MCF 10A (cell line): Measurements from ENCODE around the gene ARHGAP4. TPM values are rescaled to one million over a fixed set of nuclear protein-coding genes. Genes with fewer than 3 reads are reported as not detected.

Experiments used
- BruUV-seq: library from RNA; stranded (reverse); fragments of 400-500 nt; replicated peaks from 2 replicates; lab custom pipeline; 2021; lab: Mats Ljungman, UMichigan
- CTCF ChIA-PET: fragments of 300-600 bp; sonication (Branson Sonifier 250); formaldehyde crosslinking; extraction: SDS; loops from one replicate; lab custom pipeline; 2021; ENCODE audit warnings: antibody characterized with exemption, inconsistent platforms; lab: Yijun Ruan, JAX
- POLR2A ChIA-PET: fragments of 300-600, 350-650 bp; sonication (Branson Sonifier 250); formaldehyde crosslinking; extraction: SDS; loops from one replicate; lab custom pipeline; 2020; ENCODE audit warnings: antibody characterized with exemption, inconsistent platforms; lab: Yijun Ruan, JAX
- DNase-seq: peaks from one replicate; pipeline ENCODE4 v3.0.0-alpha.2; 2018; ENCODE audit not compliant: unreplicated experiment
- H3K27ac Mint-ChIP-seq: one replicate; pipeline ENCODE4 v1.8.0; 2022; ENCODE audit warnings: mild to moderate bottlenecking, low read depth, mixed read lengths; ENCODE audit not compliant: unreplicated experiment
- H3K27me3 Mint-ChIP-seq: one replicate; pipeline ENCODE4 v1.8.0; 2022; ENCODE audit warnings: mixed read lengths; ENCODE audit not compliant: insufficient read depth, unreplicated experiment
- H3K36me3 Mint-ChIP-seq: one replicate; pipeline ENCODE4 v1.8.0; 2022; ENCODE audit warnings: mild to moderate bottlenecking, moderate library complexity, mixed read lengths; ENCODE audit not compliant: insufficient read depth, unreplicated experiment
- H3K4me1 Mint-ChIP-seq: one replicate; pipeline ENCODE4 v1.8.0; 2022; ENCODE audit warnings: mixed read lengths; ENCODE audit not compliant: insufficient read depth, unreplicated experiment
- H3K4me3 Mint-ChIP-seq: one replicate; pipeline ENCODE4 v1.8.0; 2022; ENCODE audit warnings: mild to moderate bottlenecking, moderate library complexity, mixed read lengths; ENCODE audit not compliant: unreplicated experiment
- H3K9me3 Mint-ChIP-seq: one replicate; pipeline ENCODE4 v1.8.0; 2022; ENCODE audit warnings: mixed read lengths; ENCODE audit not compliant: unreplicated experiment
- intact Hi-C: fragments of 100-400 bp; cut with micrococcal nuclease; formaldehyde crosslinking; loops from 2 replicates; pipeline ENCODE4 v1.14.1; 2022
- total RNA-seq: library from RNA; stranded (reverse); gene quantifications from 2 replicates; pipeline ENCODE4 v1.2.3, GENCODE V29; 2022
- TF ChIP-seq, protein P1 (sequence below): fragments of 200-600 bp; IDR thresholded peaks from one replicate; pipeline ENCODE4 v1.8.0; 2022; ENCODE audit warnings: antibody characterized with exemption, mild to moderate bottlenecking; ENCODE audit not compliant: unreplicated experiment

The ARHGAP4 gene
- total RNA-seq, 1 experiment from 2014 or later = 2.3 TPM

DNA sequence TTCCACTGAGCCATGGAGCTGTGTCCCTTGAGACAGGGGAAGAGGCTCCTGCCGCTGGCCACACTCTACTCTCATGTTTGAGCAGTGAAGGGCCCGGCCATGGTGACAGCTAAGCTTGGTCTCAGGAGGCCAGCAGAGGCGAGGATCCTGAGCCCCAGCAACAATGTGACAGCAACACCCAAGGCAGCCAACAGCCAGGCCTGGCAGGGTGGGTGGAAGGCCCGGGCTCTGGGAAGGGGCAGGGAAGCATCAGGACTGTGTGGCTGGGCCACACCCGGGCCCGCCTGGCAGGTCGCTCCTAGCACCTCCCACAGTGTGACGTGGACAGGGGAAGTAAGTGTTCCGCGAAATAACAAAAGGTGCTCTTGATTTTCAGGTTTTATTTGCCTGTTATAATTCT, 64.9 kb downstream of the ARHGAP4 start:
- intact Hi-C loops = no loop called here
- Mint-ChIP-seq H3K4me3 (no peak overlapping the region), H3K9me3 (peaks cover 6% of the 10 kb centered on the region), H3K27me3 (peaks cover 50% of the 10 kb centered on the region), H3K36me3 (peaks cover 7% of the 10 kb centered on the region), H3K4me1 (no peaks in the 10 kb centered on the region), H3K27ac (no peak overlapping the region)
- ChIA-PET POLR2A (no interaction called here), CTCF (interaction anchor here (0.7 kb wide), 1 partner anchor 850 kb away, joined by 4 read pairs; no protein-coding TSS in a partner anchor)
- TF ChIP-seq, protein P1, sequence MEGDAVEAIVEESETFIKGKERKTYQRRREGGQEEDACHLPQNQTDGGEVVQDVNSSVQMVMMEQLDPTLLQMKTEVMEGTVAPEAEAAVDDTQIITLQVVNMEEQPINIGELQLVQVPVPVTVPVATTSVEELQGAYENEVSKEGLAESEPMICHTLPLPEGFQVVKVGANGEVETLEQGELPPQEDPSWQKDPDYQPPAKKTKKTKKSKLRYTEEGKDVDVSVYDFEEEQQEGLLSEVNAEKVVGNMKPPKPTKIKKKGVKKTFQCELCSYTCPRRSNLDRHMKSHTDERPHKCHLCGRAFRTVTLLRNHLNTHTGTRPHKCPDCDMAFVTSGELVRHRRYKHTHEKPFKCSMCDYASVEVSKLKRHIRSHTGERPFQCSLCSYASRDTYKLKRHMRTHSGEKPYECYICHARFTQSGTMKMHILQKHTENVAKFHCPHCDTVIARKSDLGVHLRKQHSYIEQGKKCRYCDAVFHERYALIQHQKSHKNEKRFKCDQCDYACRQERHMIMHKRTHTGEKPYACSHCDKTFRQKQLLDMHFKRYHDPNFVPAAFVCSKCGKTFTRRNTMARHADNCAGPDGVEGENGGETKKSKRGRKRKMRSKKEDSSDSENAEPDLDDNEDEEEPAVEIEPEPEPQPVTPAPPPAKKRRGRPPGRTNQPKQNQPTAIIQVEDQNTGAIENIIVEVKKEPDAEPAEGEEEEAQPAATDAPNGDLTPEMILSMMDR = no peak
- no peak for DNase-seq
- no TSS peak for BruUV-seq

Other genes starting within 250 kb of the ARHGAP4 start
- 59.9 and 66.6 TPM in 2 replicates for gene SLC6A8, start 238.3 kb downstream of the ARHGAP4 start, total RNA-seq
- 197 and 203 TPM in 2 replicates for gene BCAP31, start 201.9 kb downstream of the ARHGAP4 start, total RNA-seq
- gene ABCD1, start 201.4 kb downstream of the ARHGAP4 start, total RNA-seq = 3.5 and 4.1 TPM in 2 replicates
- gene PLXNB3, start 162.0 kb downstream of the ARHGAP4 start, total RNA-seq = 7.2 and 13.5 TPM in 2 replicates
- gene SRPK3, start 145.2 kb downstream of the ARHGAP4 start, total RNA-seq = not detected in 2 replicates
- gene IDH3G, start 131.9 kb downstream of the ARHGAP4 start, total RNA-seq = 56.5 and 65.4 TPM in 2 replicates
- 328 and 371 TPM in 2 replicates for gene SSR4, start 131.6 kb downstream of the ARHGAP4 start, total RNA-seq
- 0.29 TPM in 1 of 2 replicates, not detected in the other for gene PDZD4, start 95.7 kb downstream of the ARHGAP4 start, total RNA-seq
- gene L1CAM, start 40.1 kb downstream of the ARHGAP4 start, total RNA-seq = 20.7 and 41.0 TPM in 2 replicates
- gene AVPR2, start 21.6 kb downstream of the ARHGAP4 start, total RNA-seq = not detected in 2 replicates
- 166 and 196 TPM in 2 replicates for gene NAA10, start 8.8 kb upstream of the ARHGAP4 start, total RNA-seq
- 0.23 TPM in 1 of 2 replicates, not detected in the other for gene RENBP, start 18.4 kb upstream of the ARHGAP4 start, total RNA-seq
- gene HCFC1, start 45.6 kb upstream of the ARHGAP4 start, total RNA-seq = 40.3 and 44.5 TPM in 2 replicates
- 9.3 and 10.9 TPM in 2 replicates for gene TMEM187, start 46.5 kb upstream of the ARHGAP4 start, total RNA-seq
- gene IRAK1, start 93.6 kb upstream of the ARHGAP4 start, total RNA-seq = 201 and 237 TPM in 2 replicates
- 46.9 and 47.2 TPM in 2 replicates for gene MECP2, start 171.5 kb upstream of the ARHGAP4 start, total RNA-seq
- not detected in 2 replicates for gene OPN1LW, start 218.0 kb upstream of the ARHGAP4 start, total RNA-seq